Measurements from ENCODE around the gene PSMC6. TPM values are rescaled to one million over a fixed set of nuclear protein-coding genes. Genes with fewer than 3 reads are reported as not detected.

Gene PSMC6
- total RNA-seq, 6 donors from 2014 or later, result 36.1 to 95.1 (median 57.2) TPM

- TF ChIP-seq POLR2AphosphoS5 (IDR thresholded peaks at IDR 0.05) (no peak), CTCF (IDR thresholded peaks at IDR 0.05) (no peak), EP300 (IDR thresholded peaks at IDR 0.05) (no peak), POLR2A (IDR thresholded peaks at IDR 0.05) (no peak)
- Histone ChIP-seq H3K27me3 (no peaks in the 10 kb centered on the region), H3K4me3 (no peak overlapping the region), H3K36me3 (no peaks in the 10 kb centered on the region), H3K4me1 (peaks cover 14 to 40% (median 33%) of the 10 kb centered on the region in 4 donors), H3K9me3 (no peaks in the 10 kb centered on the region), H3K27ac (no peak overlapping the region)
- ATAC-seq (ENCODE audit: low FRiP score in 2 of 2) (no peak), DNase-seq (no peak)
- WGBS, 2 donors, result 67 to 74% methylated on average over 3 of the region's 3 CpGs
Observed at GRCh38 chr14:52693036-52693435, 14.0 kb upstream of the PSMC6 start.

- 91 to 92% methylated on average over 7 of the region's 7 CpGs for WGBS, 2 donors
- no peak for TF ChIP-seq POLR2AphosphoS5 (IDR thresholded peaks at IDR 0.05)
- TF ChIP-seq EP300 (IDR thresholded peaks at IDR 0.05), result no peak
- DNase-seq (no peak), ATAC-seq (ENCODE audit: low FRiP score in 2 of 2) (no peak)
- no peaks in the 10 kb centered on the region for H3K36me3 ChIP-seq
- H3K27me3 ChIP-seq, result no peaks in the 10 kb centered on the region
- H3K9me3 ChIP-seq, result no peaks in the 10 kb centered on the region
- H3K4me3 ChIP-seq, result no peak overlapping the region
- H3K27ac ChIP-seq, result no peak overlapping the region
- H3K4me1 ChIP-seq, result peaks cover 14 to 37% (median 33%) of the 10 kb centered on the region in 4 donors
Observed at GRCh38 chr14:52693532-52693931, 13.5 kb upstream of the PSMC6 start.

GRCh38 chr14:52694761-52695480 lies 12.1 kb upstream of the PSMC6 start:
- Histone ChIP-seq H3K27ac (peak overlapping the region; percentile 95 to 99 (median 98)), H3K27me3 (no peaks in the 10 kb centered on the region), H3K4me1 (peaks cover 14 to 37% (median 33%) of the 10 kb centered on the region in 4 donors), H3K9me3 (no peaks in the 10 kb centered on the region), H3K36me3 (no peaks in the 10 kb centered on the region), H3K4me3 (peak overlapping the region; percentile 73 to 92 (median 80))
- 0 to 2% methylated on average over 7 to 39 of the region's 46 CpGs for WGBS, 2 donors
- TF ChIP-seq CTCF (IDR thresholded peaks at IDR 0.05) (peak in 1 of 6 experiments; percentile 12), POLR2AphosphoS5 (IDR thresholded peaks at IDR 0.05) (no peak)
- ATAC-seq (ENCODE audit: low FRiP score in 2 of 2), result peak; percentile 42 to 58
- peak in 1 of 2 donors; percentile 73 for DNase-seq

GRCh38 chr14:52695481-52696091 lies 11.4 kb upstream of the PSMC6 start, which contains the start of gene ERO1A:
Gene ERO1A (minus strand): TSS chr14:52695558. CDS start chr14:52695481, 77 bp downstream.
- DNase-seq, result peak; percentile 85 to 97
- ATAC-seq (ENCODE audit: low FRiP score in 2 of 2), result peak; percentile 90 to 96
- no peaks in the 10 kb centered on the region for H3K27me3 ChIP-seq
- peak within 1 kb of the TSS; percentile 73 to 92 (median 80) for H3K4me3 ChIP-seq
- peak within 1 kb of the TSS; percentile 95 to 99 (median 98) for H3K27ac ChIP-seq
- H3K4me1 ChIP-seq, result peaks cover 17 to 41% (median 34%) of the 10 kb centered on the region in 4 donors
- no peaks in the 10 kb centered on the region for H3K9me3 ChIP-seq
- no peak for TF ChIP-seq EP300 (IDR thresholded peaks at IDR 0.05)
- peak; percentile 47 to 60 for TF ChIP-seq POLR2AphosphoS5 (IDR thresholded peaks at IDR 0.05)
- TF ChIP-seq POLR2A (IDR thresholded peaks at IDR 0.05), result peak in 3 of 4 donors; percentile 37 to 86 (median 71)
- TF ChIP-seq CTCF (IDR thresholded peaks at IDR 0.05), result peak in 1 of 6 experiments; percentile 12
- 0 to 1% methylated on average over 20 to 26 of the region's 78 CpGs for WGBS, 2 donors
- no peaks in the 10 kb centered on the region for H3K36me3 ChIP-seq

GRCh38 chr14:52700701-52701172 lies 6.3 kb upstream of the PSMC6 start:
- no peaks in the 10 kb centered on the region for H3K36me3 ChIP-seq
- peak overlapping the region; percentile 52 to 79 (median 64) for H3K27ac ChIP-seq
- no peak for DNase-seq
- H3K4me3 ChIP-seq, result no peak overlapping the region
- no peak for TF ChIP-seq POLR2A (IDR thresholded peaks at IDR 0.05)
- no peak for TF ChIP-seq CTCF (IDR thresholded peaks at IDR 0.05)
- TF ChIP-seq EP300 (IDR thresholded peaks at IDR 0.05), result no peak
- no peak for TF ChIP-seq POLR2AphosphoS5 (IDR thresholded peaks at IDR 0.05)
- no peak for ATAC-seq (ENCODE audit: low FRiP score in 2 of 2)
- no peaks in the 10 kb centered on the region for H3K9me3 ChIP-seq
- H3K27me3 ChIP-seq, result no peaks in the 10 kb centered on the region
- H3K4me1 ChIP-seq, result peaks cover 7 to 24% (median 16%) of the 10 kb centered on the region in 4 donors
- 24 to 28% methylated on average over 2 of the region's 2 CpGs for WGBS, 2 donors
